ENCODE results near the gene KCNJ8.

DNA sequence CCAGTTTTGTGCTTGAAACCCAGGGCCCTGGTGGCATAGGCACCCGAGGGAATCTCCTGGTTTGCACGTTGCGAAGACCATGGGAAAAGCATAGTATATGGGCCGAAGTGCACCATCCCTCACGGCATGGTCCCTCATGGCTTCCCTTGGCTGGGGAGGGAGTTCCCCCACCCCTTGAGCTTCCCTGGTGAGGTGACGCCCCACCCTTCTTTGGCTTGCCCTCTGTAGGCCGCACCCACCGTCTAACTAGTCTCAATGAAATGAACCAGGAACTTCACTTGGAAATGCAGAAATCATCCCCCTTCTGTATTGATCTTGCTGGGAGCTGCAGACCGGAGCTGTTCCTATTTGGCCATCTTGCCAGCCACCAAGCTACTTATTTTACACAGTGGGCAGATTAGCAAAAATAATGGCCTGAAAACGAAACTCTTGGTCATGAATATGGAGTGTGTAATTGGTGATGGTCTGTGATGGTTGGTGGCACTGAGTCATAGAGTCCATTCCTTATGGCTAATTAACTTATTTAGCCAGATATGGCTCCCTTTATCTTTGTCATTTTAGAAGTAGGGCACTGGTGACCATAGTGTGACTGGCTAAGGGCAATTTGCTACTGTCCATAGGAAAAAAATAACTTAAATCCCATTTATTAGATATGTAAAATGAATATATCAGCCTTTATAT, 21.3 kb upstream of the KCNJ8 start:
- TF ChIP-seq, protein P1, sequence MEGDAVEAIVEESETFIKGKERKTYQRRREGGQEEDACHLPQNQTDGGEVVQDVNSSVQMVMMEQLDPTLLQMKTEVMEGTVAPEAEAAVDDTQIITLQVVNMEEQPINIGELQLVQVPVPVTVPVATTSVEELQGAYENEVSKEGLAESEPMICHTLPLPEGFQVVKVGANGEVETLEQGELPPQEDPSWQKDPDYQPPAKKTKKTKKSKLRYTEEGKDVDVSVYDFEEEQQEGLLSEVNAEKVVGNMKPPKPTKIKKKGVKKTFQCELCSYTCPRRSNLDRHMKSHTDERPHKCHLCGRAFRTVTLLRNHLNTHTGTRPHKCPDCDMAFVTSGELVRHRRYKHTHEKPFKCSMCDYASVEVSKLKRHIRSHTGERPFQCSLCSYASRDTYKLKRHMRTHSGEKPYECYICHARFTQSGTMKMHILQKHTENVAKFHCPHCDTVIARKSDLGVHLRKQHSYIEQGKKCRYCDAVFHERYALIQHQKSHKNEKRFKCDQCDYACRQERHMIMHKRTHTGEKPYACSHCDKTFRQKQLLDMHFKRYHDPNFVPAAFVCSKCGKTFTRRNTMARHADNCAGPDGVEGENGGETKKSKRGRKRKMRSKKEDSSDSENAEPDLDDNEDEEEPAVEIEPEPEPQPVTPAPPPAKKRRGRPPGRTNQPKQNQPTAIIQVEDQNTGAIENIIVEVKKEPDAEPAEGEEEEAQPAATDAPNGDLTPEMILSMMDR (IDR thresholded peaks at IDR 0.05): no peak
- no peak for TF ChIP-seq POLR2A (IDR thresholded peaks at IDR 0.05)
